GM11168 (cell line): Measurements from ENCODE around the gene KRTAP5-5.
"Not testable (repeated sequence)": the region's sequence is repeated elsewhere in the genome, so short reads cannot be mapped to it uniquely, and the experiment has no call there.

Source experiments
- in situ Hi-C: fragments of 300-500 bp; cut with MboI; formaldehyde crosslinking; loops from one replicate; pipeline ENCODE4 v1.12.0; 2022; ENCODE audit warnings: low sequenced_read_pairs; ENCODE audit not compliant: unreplicated experiment

Gene KRTAP5-5

GRCh38 chr11:1629326-1630185 lies at the start of gene KRTAP5-5:
Gene KRTAP5-5 (plus strand): TSS chr11:1629775. CDS start chr11:1629841, 66 bp downstream.
- in situ Hi-C loops = no loop called here

- in situ Hi-C loops = no loop called here
Observed at GRCh38 chr11:1581976-1582375, 47.6 kb upstream of the KRTAP5-5 start.

- in situ Hi-C loops = not testable (repeated sequence)
Observed at GRCh38 chr11:1582909-1583308, 46.7 kb upstream of the KRTAP5-5 start.

GRCh38 chr11:1584661-1585370 lies 44.8 kb upstream of the KRTAP5-5 start, which contains the start of gene KRTAP5-1:
Gene KRTAP5-1 (minus strand): TSS chr11:1585283. CDS start chr11:1585249, 34 bp downstream.
- in situ Hi-C loops = not testable (repeated sequence)

- in situ Hi-C loops = no loop called here
Observed at GRCh38 chr11:1586699-1587098, 42.9 kb upstream of the KRTAP5-5 start.

GRCh38 chr11:1589191-1589963 lies 40.2 kb upstream of the KRTAP5-5 start:
- in situ Hi-C loops = not testable (repeated sequence)

GRCh38 chr11:1589996-1590395 lies 39.6 kb upstream of the KRTAP5-5 start:
- in situ Hi-C loops = no loop called here

- in situ Hi-C loops = no loop called here
Observed at GRCh38 chr11:1592628-1593027, 36.9 kb upstream of the KRTAP5-5 start.

GRCh38 chr11:1595994-1596575 lies 33.5 kb upstream of the KRTAP5-5 start:
- in situ Hi-C loops = not testable (repeated sequence)

- in situ Hi-C loops = not testable (repeated sequence)
Observed at GRCh38 chr11:1596576-1597121, 32.9 kb upstream of the KRTAP5-5 start.

GRCh38 chr11:1597331-1597993 lies 32.1 kb upstream of the KRTAP5-5 start:
- in situ Hi-C loops = no loop called here

- in situ Hi-C loops = no loop called here
Observed at GRCh38 chr11:1597994-1598380, 31.6 kb upstream of the KRTAP5-5 start, which contains the start of gene KRTAP5-2. Gene KRTAP5-2 (minus strand): TSS chr11:1598294. CDS start chr11:1598250, 44 bp downstream.

- in situ Hi-C loops = not testable (repeated sequence)
Observed at GRCh38 chr11:1598406-1598805, 31.2 kb upstream of the KRTAP5-5 start.

- in situ Hi-C loops = no loop called here
Observed at GRCh38 chr11:1598816-1599215, 30.8 kb upstream of the KRTAP5-5 start.

- in situ Hi-C loops = no loop called here
Observed at GRCh38 chr11:1600626-1601025, 28.9 kb upstream of the KRTAP5-5 start.

GRCh38 chr11:1601663-1602062 lies 27.9 kb upstream of the KRTAP5-5 start:
- in situ Hi-C loops = not testable (repeated sequence)

- in situ Hi-C loops = no loop called here
Observed at GRCh38 chr11:1603629-1604028, 25.9 kb upstream of the KRTAP5-5 start.

- in situ Hi-C loops = no loop called here
Observed at GRCh38 chr11:1604181-1604580, 25.4 kb upstream of the KRTAP5-5 start.

- in situ Hi-C loops = no loop called here
Observed at GRCh38 chr11:1604711-1605110, 24.9 kb upstream of the KRTAP5-5 start.
